Measurements from ENCODE around the gene BICD1. TPM values are rescaled to one million over a fixed set of nuclear protein-coding genes. Genes with fewer than 3 reads are reported as not detected.
A peak's percentile ranks its signal among the peaks of the same experiment; 100 is the strongest.

BICD1 gene
- total and polyA plus RNA-seq, 8 donors: 13.6 to 21.2 (median 19.6) TPM

GRCh38 chr12:32305163-32305562 lies 198.5 kb downstream of the BICD1 start:
- no peaks in the 10 kb centered on the region for H3K9me3 ChIP-seq
- H3K4me3 ChIP-seq: no peak overlapping the region
- DNase-seq (peak in 1 of 4 donors; percentile 40), ATAC-seq (no peak)
- no peaks in the 10 kb centered on the region for H3K4me1 ChIP-seq
- no peaks in the 10 kb centered on the region for H3K27me3 ChIP-seq
- intact Hi-C loops (cut with DNase I): loop anchor here in 1 of 2 donors (10.0 kb wide), 2 partner anchors 240 to 650 kb away; partner anchors contain the start of gene ETFBKMT
- peaks cover 0 to 9% of the 10 kb centered on the region in 2 donors for H3K36me3 ChIP-seq
- H3K27ac ChIP-seq: no peak overlapping the region
- peak in 1 of 2 donors; percentile 50 for TF ChIP-seq CTCF (IDR thresholded peaks at IDR 0.05)

GRCh38 chr12:32307326-32307725 lies 200.7 kb downstream of the BICD1 start:
- DNase-seq (no peak), ATAC-seq (no peak)
- intact Hi-C loops (cut with DNase I): loop anchor here in 1 of 2 donors (10.0 kb wide), 2 partner anchors 243 to 653 kb away; partner anchors contain the start of gene ETFBKMT
- Histone ChIP-seq H3K4me3 (no peak overlapping the region), H3K36me3 (peaks cover 0 to 9% of the 10 kb centered on the region in 2 donors), H3K27ac (no peak overlapping the region), H3K4me1 (no peaks in the 10 kb centered on the region), H3K27me3 (no peaks in the 10 kb centered on the region), H3K9me3 (no peaks in the 10 kb centered on the region)
- no peak for TF ChIP-seq CTCF (IDR thresholded peaks at IDR 0.05)

GRCh38 chr12:32309811-32310736 lies 203.4 kb downstream of the BICD1 start:
- H3K9me3 ChIP-seq: no peaks in the 10 kb centered on the region
- intact Hi-C loops (cut with DNase I): loop anchor here in 1 of 2 donors (10.0 kb wide), 2 partner anchors 245 to 655 kb away; partner anchors contain the start of gene ETFBKMT
- no peaks in the 10 kb centered on the region for H3K4me1 ChIP-seq
- H3K27ac ChIP-seq: no peak overlapping the region
- no peaks in the 10 kb centered on the region for H3K27me3 ChIP-seq
- ATAC-seq (no peak), DNase-seq (peak in 1 of 4 donors; percentile 11)
- no peak overlapping the region for H3K4me3 ChIP-seq
- H3K36me3 ChIP-seq: peaks cover 0 to 9% of the 10 kb centered on the region in 2 donors
- no peak for TF ChIP-seq CTCF (IDR thresholded peaks at IDR 0.05)

- intact Hi-C loops (cut with DNase I): no loop called here
- H3K4me3 ChIP-seq: no peak overlapping the region
- H3K4me1 ChIP-seq: no peaks in the 10 kb centered on the region
- no peaks in the 10 kb centered on the region for H3K27me3 ChIP-seq
- no peaks in the 10 kb centered on the region for H3K9me3 ChIP-seq
- DNase-seq (peak in 2 of 4 donors; percentile 41 to 57), ATAC-seq (peak; percentile 74)
- H3K36me3 ChIP-seq: peaks cover 0 to under 1% of the 10 kb centered on the region in 2 donors
- H3K27ac ChIP-seq: no peak overlapping the region
- peak in 1 of 2 donors; percentile 44 for TF ChIP-seq CTCF (IDR thresholded peaks at IDR 0.05)
These were observed 205.5 kb downstream of the BICD1 start for GRCh38 chr12:32312049-32312670.

GRCh38 chr12:32322354-32322753 lies 215.7 kb downstream of the BICD1 start:
- no peaks in the 10 kb centered on the region for H3K9me3 ChIP-seq
- no peak for TF ChIP-seq CTCF (IDR thresholded peaks at IDR 0.05)
- H3K4me1 ChIP-seq: no peaks in the 10 kb centered on the region
- ATAC-seq: no peak
- H3K27me3 ChIP-seq: no peaks in the 10 kb centered on the region
- no peaks in the 10 kb centered on the region for H3K36me3 ChIP-seq
- no peak overlapping the region for H3K27ac ChIP-seq
- DNase-seq: no peak
- intact Hi-C loops (cut with DNase I): no loop called here
- H3K4me3 ChIP-seq: no peak overlapping the region
